CD8-positive, alpha-beta memory T cell (primary cell): ENCODE measurements around the gene OTOP1. TPM values are rescaled to one million over a fixed set of nuclear protein-coding genes. Genes with fewer than 3 reads are reported as not detected.
A peak's percentile ranks its signal among the peaks of the same experiment; 100 is the strongest.
"Not testable (repeated sequence)": the region's sequence is repeated elsewhere in the genome, so short reads cannot be mapped to it uniquely, and the experiment has no call there.

ENCODE experiments used
- CTCF ChIA-PET: fragments of 350-600 bp; sonication (Branson Sonifier 250); formaldehyde crosslinking; loops from one replicate; lab custom pipeline; 2021; ENCODE audit warnings: antibody characterized with exemption; lab: Charles Lee
- POLR2A ChIA-PET: fragments of 350-600 bp; sonication (Branson Sonifier 250); formaldehyde crosslinking; loops from one replicate; lab custom pipeline; 2021; ENCODE audit warnings: antibody characterized with exemption; lab: Charles Lee
- DNase-seq, 5 donors: peaks; one replicate each; pipeline versions ENCODE4 v3.0.0 to v3.0.0-alpha.2; 2020 to 2022; ENCODE audit warnings: mixed read lengths in 1 of 5
- H3K27ac ChIP-seq: one replicate; pipeline ENCODE4 v1.7.0; 2013; ENCODE audit warnings: low read depth, mild to moderate bottlenecking, low read length, moderate library complexity
- H3K27me3 ChIP-seq: 2 replicates; pipeline ENCODE4 v1.7.0; 2013; ENCODE audit warnings: low read length, mild to moderate bottlenecking; ENCODE audit not compliant: insufficient read depth, poor library complexity, severe bottlenecking
- H3K36me3 ChIP-seq: 2 replicates; pipeline ENCODE4 v1.7.0; 2013; ENCODE audit warnings: mild to moderate bottlenecking, low read length, moderate library complexity; ENCODE audit not compliant: insufficient read depth
- H3K4me1 ChIP-seq: 2 replicates; pipeline ENCODE4 v1.7.0; 2013; ENCODE audit warnings: mild to moderate bottlenecking, low read length, moderate library complexity; ENCODE audit not compliant: insufficient read depth
- H3K4me3 ChIP-seq: 2 replicates; pipeline ENCODE4 v1.7.0; 2013; ENCODE audit warnings: mild to moderate bottlenecking, low read length
- H3K9me3 ChIP-seq: 2 replicates; pipeline ENCODE4 v1.7.0; 2013; ENCODE audit warnings: mild to moderate bottlenecking, low read length
- H3K27ac Mint-ChIP-seq, 8 donors: one replicate each; pipeline ENCODE4 v1.8.0; 2020 to 2021; ENCODE audit warnings: mixed read lengths in 8 of 8, mild to moderate bottlenecking in 6 of 8, inconsistent platforms in 3 of 8, moderate library complexity in 3 of 8
- H3K27me3 Mint-ChIP-seq, 2 donors: one replicate each; pipeline ENCODE4 v1.8.0; 2020 to 2021; ENCODE audit warnings: mixed read lengths in 2 of 2, mild to moderate bottlenecking in 1 of 2, moderate library complexity in 1 of 2
- H3K36me3 Mint-ChIP-seq, 3 donors: one replicate each; pipeline ENCODE4 v1.8.0; 2020 to 2021; ENCODE audit warnings: mixed read lengths in 3 of 3, inconsistent platforms in 1 of 3, mild to moderate bottlenecking in 1 of 3
- H3K4me1 Mint-ChIP-seq, 3 donors: one replicate each; pipeline ENCODE4 v1.8.0; 2020 to 2021; ENCODE audit warnings: mixed read lengths in 3 of 3, inconsistent platforms in 1 of 3, mild to moderate bottlenecking in 1 of 3
- H3K4me3 Mint-ChIP-seq, 7 donors: one replicate each; pipeline ENCODE4 v1.8.0; 2020 to 2021; ENCODE audit warnings: mixed read lengths in 7 of 7, mild to moderate bottlenecking in 6 of 7, moderate library complexity in 4 of 7, inconsistent platforms in 2 of 7
- H3K9me3 Mint-ChIP-seq, 5 donors: one replicate each; pipeline ENCODE4 v1.8.0; 2020 to 2022; ENCODE audit warnings: mixed read lengths in 5 of 5, mild to moderate bottlenecking in 3 of 5, moderate library complexity in 2 of 5, inconsistent platforms in 1 of 5
- polyA plus RNA-seq: library from polyadenylated mRNA; unstranded; fragments of 300-500 nt; fragmentation: Illumina TruSeq; gene quantifications from one replicate; pipeline ENCODE4 v1.2.3, GENCODE V29; 2021
- total RNA-seq, 2 experiments: library from RNA; stranded (reverse); gene quantifications; one replicate each; pipeline ENCODE4 v1.2.3, GENCODE V29; 2021

The OTOP1 gene
- total and polyA plus RNA-seq, 3 experiments from 2014 or later, result not detected

DNA sequence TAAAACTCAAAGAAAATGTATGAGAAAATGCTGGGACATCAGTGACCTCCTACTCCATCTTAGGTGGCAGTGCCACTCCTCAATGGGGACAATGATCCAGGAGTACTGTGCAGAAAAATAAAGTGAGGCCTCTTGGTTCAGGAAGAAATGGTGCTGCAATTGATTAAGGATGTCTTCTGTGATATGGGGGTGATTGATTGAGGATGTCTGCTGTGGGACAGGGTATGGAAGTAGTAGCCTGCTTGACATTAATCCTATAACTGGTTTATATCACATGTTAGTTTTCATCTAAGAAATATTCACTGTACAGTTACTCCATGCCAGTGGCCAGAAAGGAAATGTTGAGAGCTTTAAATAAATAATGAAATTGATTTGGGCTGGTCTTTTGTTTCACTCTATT, 20.5 kb downstream of the OTOP1 start:
- H3K9me3 ChIP-seq, result no peaks in the 10 kb centered on the region
- no peak overlapping the region for H3K4me3 ChIP-seq
- no peak for DNase-seq
- H3K4me3 Mint-ChIP-seq, result no peak overlapping the region
- no peak overlapping the region for H3K27ac ChIP-seq
- no peak overlapping the region for H3K27ac Mint-ChIP-seq
- POLR2A ChIA-PET, result no interaction called here
- H3K27me3 ChIP-seq, result peaks cover 4% of the 10 kb centered on the region
- CTCF ChIA-PET, result interaction anchor here (0.6 kb wide), 1 partner anchor 1073 kb away, joined by 3 read pairs; no protein-coding TSS in a partner anchor
- H3K36me3 ChIP-seq, result no peaks in the 10 kb centered on the region
- no peaks in the 10 kb centered on the region for H3K4me1 Mint-ChIP-seq
- no peaks in the 10 kb centered on the region for H3K36me3 Mint-ChIP-seq
- peaks cover 22 to 70% of the 10 kb centered on the region in 2 donors for H3K27me3 Mint-ChIP-seq
- H3K9me3 Mint-ChIP-seq, result peaks cover 0 to 7% (median 0%) of the 10 kb centered on the region in 5 donors
- no peaks in the 10 kb centered on the region for H3K4me1 ChIP-seq

DNA sequence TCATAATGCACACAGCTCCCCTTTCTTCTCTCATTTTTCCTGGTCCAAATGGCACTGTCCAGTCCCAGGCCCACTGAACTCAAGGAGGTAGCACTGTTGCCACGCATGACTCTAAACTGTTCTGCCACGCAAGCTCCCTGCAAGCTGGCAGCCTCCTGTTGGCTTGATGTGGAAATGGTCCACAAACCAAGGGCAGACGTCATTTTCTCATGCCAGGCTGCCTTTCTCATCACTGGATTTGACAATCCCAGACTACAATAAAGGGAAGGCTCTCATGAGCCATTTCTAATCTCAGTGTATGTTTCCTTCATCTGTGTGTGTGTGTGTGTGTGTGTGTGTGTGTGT, 22.4 kb downstream of the OTOP1 start:
- H3K4me1 ChIP-seq, result no peaks in the 10 kb centered on the region
- Mint-ChIP-seq H3K36me3 (no peaks in the 10 kb centered on the region), H3K27me3 (peaks cover 22 to 54% of the 10 kb centered on the region in 2 donors), H3K27ac (peak overlapping the region in 1 of 8 donors; percentile 22), H3K9me3 (peaks cover 0 to 7% (median 0%) of the 10 kb centered on the region in 5 donors), H3K4me3 (no peak overlapping the region), H3K4me1 (no peaks in the 10 kb centered on the region)
- no peak overlapping the region for H3K27ac ChIP-seq
- no peaks in the 10 kb centered on the region for H3K9me3 ChIP-seq
- no peaks in the 10 kb centered on the region for H3K36me3 ChIP-seq
- ChIA-PET CTCF (no interaction called here), POLR2A (no interaction called here)
- H3K4me3 ChIP-seq, result no peak overlapping the region
- no peak for DNase-seq
- peaks cover 4% of the 10 kb centered on the region for H3K27me3 ChIP-seq

DNA sequence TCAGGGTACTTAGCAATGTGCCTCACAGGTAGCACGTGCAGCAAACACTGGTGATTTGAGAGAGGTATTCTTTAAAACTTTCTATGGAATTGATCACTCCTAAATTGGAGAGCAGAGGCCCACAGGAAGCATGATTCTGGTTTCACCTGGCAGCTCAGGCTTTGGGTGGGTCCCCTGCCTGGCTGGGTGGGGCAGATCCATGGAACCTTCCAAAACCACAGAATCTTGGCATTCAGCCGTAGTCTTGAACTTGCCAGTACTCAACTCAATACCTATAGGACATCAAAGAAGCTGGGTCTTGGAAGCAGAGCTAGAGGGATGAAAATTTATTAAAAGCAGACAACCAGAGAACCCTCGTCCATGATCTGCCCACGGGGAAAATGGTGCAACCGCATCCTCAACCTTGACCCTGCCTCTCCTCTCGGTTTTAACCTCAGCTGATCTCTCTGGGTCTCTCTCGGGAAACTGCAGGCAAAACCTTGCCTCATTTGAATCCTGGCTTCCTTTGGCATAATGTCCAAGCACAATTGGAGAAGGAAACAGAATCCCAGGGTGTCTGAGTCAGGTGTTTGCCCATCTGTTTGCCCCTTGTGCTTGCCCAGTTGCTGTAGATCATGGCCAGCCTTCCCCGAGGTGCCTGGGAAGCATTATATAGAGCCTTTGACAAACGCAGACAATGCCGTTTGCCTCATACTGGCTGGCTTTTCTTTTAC, 22.9 kb downstream of the OTOP1 start:
- no peak for DNase-seq
- ChIA-PET CTCF (no interaction called here), POLR2A (no interaction called here)
- Histone ChIP-seq H3K4me3 (no peak overlapping the region), H3K27me3 (peaks cover 4% of the 10 kb centered on the region), H3K36me3 (no peaks in the 10 kb centered on the region), H3K4me1 (no peaks in the 10 kb centered on the region), H3K27ac (no peak overlapping the region), H3K9me3 (no peaks in the 10 kb centered on the region)
- peaks cover 22 to 53% of the 10 kb centered on the region in 2 donors for H3K27me3 Mint-ChIP-seq
- H3K27ac Mint-ChIP-seq, result peak overlapping the region in 1 of 8 donors; percentile 22
- H3K9me3 Mint-ChIP-seq, result peaks cover 0 to 7% (median 0%) of the 10 kb centered on the region in 5 donors
- H3K36me3 Mint-ChIP-seq, result no peaks in the 10 kb centered on the region
- no peaks in the 10 kb centered on the region for H3K4me1 Mint-ChIP-seq
- no peak overlapping the region for H3K4me3 Mint-ChIP-seq

DNA sequence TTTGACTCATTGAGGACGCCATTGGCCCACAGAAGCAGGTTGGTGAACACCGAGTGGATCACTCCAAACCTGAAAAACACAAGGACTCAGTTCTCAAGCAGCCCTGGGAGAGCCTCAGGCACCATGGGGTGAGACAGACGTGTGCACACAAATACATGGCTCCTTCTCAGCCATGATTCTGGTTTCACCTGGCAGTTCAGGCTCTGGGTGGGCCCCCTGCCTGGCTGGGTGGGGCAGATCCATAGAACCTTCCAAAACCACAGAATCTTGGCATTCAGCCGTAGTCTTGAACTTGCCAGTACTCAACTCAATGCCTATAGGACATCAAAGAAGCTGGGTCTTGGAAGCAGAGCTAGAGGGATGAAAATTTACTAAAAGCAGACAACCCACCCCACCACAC, 24.2 kb downstream of the OTOP1 start:
- Histone ChIP-seq H3K9me3 (no peaks in the 10 kb centered on the region), H3K27me3 (peaks cover 4% of the 10 kb centered on the region), H3K4me1 (no peaks in the 10 kb centered on the region), H3K36me3 (no peaks in the 10 kb centered on the region), H3K4me3 (no peak overlapping the region), H3K27ac (no peak overlapping the region)
- no peaks in the 10 kb centered on the region for H3K36me3 Mint-ChIP-seq
- H3K4me3 Mint-ChIP-seq, result no peak overlapping the region
- ChIA-PET CTCF (no interaction called here), POLR2A (no interaction called here)
- H3K9me3 Mint-ChIP-seq, result peaks cover 0 to 7% (median 0%) of the 10 kb centered on the region in 5 donors
- no peak for DNase-seq
- no peak overlapping the region for H3K27ac Mint-ChIP-seq
- H3K27me3 Mint-ChIP-seq, result peaks cover 23 to 52% of the 10 kb centered on the region in 2 donors
- no peaks in the 10 kb centered on the region for H3K4me1 Mint-ChIP-seq

DNA sequence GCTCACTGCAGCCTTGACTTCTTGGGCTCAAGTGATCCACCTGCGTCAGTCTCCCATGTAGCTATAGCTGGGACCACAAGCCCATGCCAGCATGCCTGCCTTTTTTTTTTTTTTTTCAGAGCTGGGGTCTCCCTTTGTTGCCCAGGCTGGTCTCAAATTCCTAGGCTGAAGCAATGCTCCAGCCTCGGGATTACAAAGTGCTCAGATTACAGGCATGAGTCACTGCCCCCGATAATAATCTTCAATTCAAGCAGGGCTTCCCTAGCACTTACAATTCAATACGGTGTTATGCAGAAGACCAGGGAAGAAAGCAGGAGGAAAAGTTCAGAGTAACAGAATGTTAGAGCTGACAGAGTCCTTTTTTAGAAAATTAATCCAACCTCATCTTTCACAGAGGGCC, 26.1 kb downstream of the OTOP1 start:
- H3K4me3 ChIP-seq, result no peak overlapping the region
- no peaks in the 10 kb centered on the region for H3K36me3 ChIP-seq
- no peak overlapping the region for H3K27ac ChIP-seq
- Mint-ChIP-seq H3K36me3 (no peaks in the 10 kb centered on the region), H3K9me3 (peaks cover 0 to 4% (median 0%) of the 10 kb centered on the region in 5 donors), H3K27me3 (peaks cover 23 to 51% of the 10 kb centered on the region in 2 donors), H3K4me1 (no peaks in the 10 kb centered on the region), H3K27ac (no peak overlapping the region), H3K4me3 (no peak overlapping the region)
- H3K4me1 ChIP-seq, result no peaks in the 10 kb centered on the region
- ChIA-PET POLR2A (no interaction called here), CTCF (no interaction called here)
- H3K9me3 ChIP-seq, result no peaks in the 10 kb centered on the region
- DNase-seq, result no peak
- peaks cover 4% of the 10 kb centered on the region for H3K27me3 ChIP-seq

DNA sequence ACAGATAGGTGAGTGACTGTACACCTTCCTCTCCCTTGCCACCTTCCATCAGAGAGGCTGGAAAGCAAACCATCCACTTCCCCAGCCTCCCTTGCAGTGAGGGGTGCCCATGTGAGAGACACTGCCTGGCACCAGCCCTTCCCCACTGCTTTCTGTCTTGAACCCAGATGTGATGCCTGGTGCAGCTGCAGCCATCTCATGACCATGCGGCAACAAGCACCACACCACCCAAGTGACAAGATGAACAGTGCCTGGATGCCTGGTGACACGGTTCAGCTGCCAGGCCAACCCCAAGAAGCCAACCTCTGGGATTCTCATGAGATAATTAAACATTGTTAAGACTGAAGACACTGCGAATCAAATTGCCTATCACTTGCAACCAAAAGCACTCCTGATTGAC, 31.4 kb downstream of the OTOP1 start:
- no peaks in the 10 kb centered on the region for H3K36me3 Mint-ChIP-seq
- ChIA-PET POLR2A (no interaction called here), CTCF (no interaction called here)
- H3K27ac ChIP-seq, result no peak overlapping the region
- peaks cover 0 to 4% (median 0%) of the 10 kb centered on the region in 5 donors for H3K9me3 Mint-ChIP-seq
- H3K9me3 ChIP-seq, result no peaks in the 10 kb centered on the region
- no peak overlapping the region for H3K4me3 Mint-ChIP-seq
- H3K4me1 Mint-ChIP-seq, result peaks cover 0 to 3% (median 0%) of the 10 kb centered on the region in 3 donors
- no peak overlapping the region for H3K4me3 ChIP-seq
- DNase-seq, result no peak
- no peaks in the 10 kb centered on the region for H3K36me3 ChIP-seq
- peaks cover 28 to 56% of the 10 kb centered on the region in 2 donors for H3K27me3 Mint-ChIP-seq
- H3K27ac Mint-ChIP-seq, result peak overlapping the region in 1 of 8 donors; percentile 20
- no peaks in the 10 kb centered on the region for H3K27me3 ChIP-seq
- no peaks in the 10 kb centered on the region for H3K4me1 ChIP-seq

DNA sequence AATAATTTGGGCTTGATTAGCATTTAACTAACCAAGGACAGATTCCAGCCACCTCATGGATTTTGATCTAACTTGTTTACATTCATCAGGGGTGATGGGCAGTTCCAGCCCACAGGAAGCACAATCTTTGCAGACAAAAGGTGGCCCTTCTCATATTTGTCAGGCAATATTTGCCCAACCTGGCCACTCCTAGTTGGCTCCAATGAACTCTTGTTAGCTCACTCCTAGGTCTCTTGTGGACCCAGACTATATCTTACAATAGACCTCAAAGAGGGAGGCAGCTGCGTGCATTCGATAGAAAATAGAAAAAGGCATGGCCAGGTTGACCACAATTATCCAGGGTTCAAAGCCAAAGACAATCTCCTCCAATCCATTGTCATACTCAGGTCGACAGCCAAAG, 38.2 kb downstream of the OTOP1 start:
- H3K27me3 Mint-ChIP-seq, result peaks cover 27 to 64% of the 10 kb centered on the region in 2 donors
- H3K4me3 ChIP-seq, H3K4me1 Mint-ChIP-seq, H3K9me3 Mint-ChIP-seq, H3K36me3 Mint-ChIP-seq, H3K36me3 ChIP-seq, H3K27ac ChIP-seq, POLR2A ChIA-PET, H3K9me3 ChIP-seq, DNase-seq, H3K27ac Mint-ChIP-seq, CTCF ChIA-PET, H3K27me3 ChIP-seq, H3K4me1 ChIP-seq, H3K4me3 Mint-ChIP-seq: not testable (repeated sequence)

DNA sequence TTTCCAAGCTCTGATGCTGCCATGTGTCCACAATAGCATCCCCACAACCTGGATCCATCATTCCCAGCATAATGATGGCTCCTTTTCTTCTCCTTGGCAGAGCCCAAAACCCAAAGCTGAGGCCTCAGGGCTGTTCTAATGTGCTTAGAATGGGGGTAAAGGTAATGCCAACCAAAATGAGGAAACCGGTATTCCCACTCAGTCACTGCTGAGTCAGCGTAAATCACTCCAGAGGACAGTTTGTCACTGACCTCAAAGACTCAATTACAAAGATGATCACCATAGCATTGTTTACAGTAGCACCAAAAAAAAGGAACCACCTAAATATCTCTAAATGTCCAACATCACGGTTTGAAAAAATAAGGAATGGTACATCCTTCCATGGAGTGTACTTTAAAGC, 41.2 kb downstream of the OTOP1 start:
- Histone ChIP-seq H3K9me3 (no peaks in the 10 kb centered on the region), H3K27ac (no peak overlapping the region), H3K4me3 (no peak overlapping the region), H3K27me3 (peaks cover 3% of the 10 kb centered on the region), H3K36me3 (no peaks in the 10 kb centered on the region), H3K4me1 (no peaks in the 10 kb centered on the region)
- H3K27ac Mint-ChIP-seq, result no peak overlapping the region
- ChIA-PET CTCF (no interaction called here), POLR2A (no interaction called here)
- H3K9me3 Mint-ChIP-seq, result no peaks in the 10 kb centered on the region
- peaks cover 18 to 64% of the 10 kb centered on the region in 2 donors for H3K27me3 Mint-ChIP-seq
- H3K36me3 Mint-ChIP-seq, result no peaks in the 10 kb centered on the region
- H3K4me3 Mint-ChIP-seq, result no peak overlapping the region
- H3K4me1 Mint-ChIP-seq, result no peaks in the 10 kb centered on the region
- DNase-seq, result no peak
